Activated CD8-positive, alpha-beta memory T cell treated with anti-CD3 and anti-CD28 coated beads, Interleukin-2, amount 10 ng/mL, durations not matched to agents 7 days and 5 days (primary cell): ENCODE results near the gene CACNG7. TPM values are rescaled to one million over a fixed set of nuclear protein-coding genes. Genes with fewer than 3 reads are reported as not detected.

Source experiments
- ATAC-seq: fragments of 150-1000 bp; cut with Tn5 transposase; one replicate; pipeline ENCODE4 v1.10.0; 2021; ENCODE audit warnings: moderate library complexity
- CTCF ChIA-PET: fragments of 350-600 bp; sonication (Branson Sonifier 250); formaldehyde crosslinking; loops from one replicate; lab custom pipeline; 2021; ENCODE audit warnings: antibody characterized with exemption; lab: Charles Lee
- DNase-seq: peaks from one replicate; pipeline ENCODE4 v3.0.0-alpha.2; 2020
- H3K27ac Mint-ChIP-seq: one replicate; pipeline ENCODE4 v1.8.0; 2021; ENCODE audit warnings: mild to moderate bottlenecking, mixed read lengths
- H3K27me3 Mint-ChIP-seq: one replicate; pipeline ENCODE4 v1.8.0; 2021; ENCODE audit warnings: mixed read lengths
- H3K36me3 Mint-ChIP-seq: one replicate; pipeline ENCODE4 v1.8.0; 2021; ENCODE audit warnings: mild to moderate bottlenecking, mixed read lengths
- H3K4me1 Mint-ChIP-seq: one replicate; pipeline ENCODE4 v1.8.0; 2021; ENCODE audit warnings: mixed read lengths
- H3K4me3 Mint-ChIP-seq: one replicate; pipeline ENCODE4 v1.8.0; 2021; ENCODE audit warnings: mild to moderate bottlenecking, moderate library complexity, mixed read lengths
- H3K9me3 Mint-ChIP-seq: one replicate; pipeline ENCODE4 v1.8.0; 2022; ENCODE audit warnings: low read depth, mixed read lengths
- total RNA-seq, 2 experiments: library from RNA; stranded (reverse); gene quantifications; one replicate each; pipeline ENCODE4 v1.2.3, GENCODE V29; 2021

Gene CACNG7
- total RNA-seq, 2 experiments from 2014 or later: not detected

DNA sequence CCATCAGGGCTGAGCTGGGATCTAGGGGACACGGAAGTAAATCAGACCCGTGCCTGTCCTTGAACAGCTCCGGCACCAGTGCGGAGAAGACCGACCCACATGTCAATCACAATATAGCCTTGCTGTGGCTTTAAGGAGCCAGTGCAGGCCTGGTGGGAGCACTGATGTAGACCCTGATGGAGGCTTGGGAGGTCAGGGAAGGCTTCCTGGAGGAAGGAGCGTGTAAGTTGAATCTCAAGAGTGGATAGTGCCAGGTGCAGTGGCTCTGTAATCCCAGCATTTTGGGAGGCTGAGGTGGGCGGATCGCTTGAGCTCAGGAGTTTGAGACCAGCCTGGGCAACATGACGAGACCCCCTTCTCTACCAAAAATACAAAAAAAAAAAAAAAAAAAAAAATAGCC, 42.9 kb downstream of the CACNG7 start:
- CTCF ChIA-PET: interaction anchor here (1.0 kb wide), 1 partner anchor 23 kb away, joined by 3 read pairs; no protein-coding TSS in a partner anchor

DNA sequence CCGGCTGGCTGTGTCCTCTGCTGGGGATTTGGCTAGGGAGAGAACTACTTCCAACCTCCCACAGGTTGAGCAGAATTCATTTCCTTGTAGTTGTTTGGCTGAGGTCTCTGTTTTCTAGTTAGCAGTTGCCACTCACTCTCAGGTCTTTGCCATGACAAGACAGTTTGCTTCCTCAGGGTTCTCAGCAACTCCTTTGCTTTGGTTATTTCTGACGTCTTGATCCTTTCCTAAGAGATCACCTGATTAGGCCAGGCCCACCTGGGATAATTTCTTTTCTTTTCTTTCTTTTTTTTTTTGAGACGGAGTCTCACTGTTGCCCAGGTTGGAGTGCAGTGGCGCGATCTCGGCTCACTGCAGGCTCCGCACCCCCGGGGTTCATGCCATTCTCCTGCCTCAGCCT, 44.3 kb downstream of the CACNG7 start:
- ATAC-seq (no peak), DNase-seq (no peak)
- Mint-ChIP-seq H3K4me3 (no peak overlapping the region), H3K9me3 (no peaks in the 10 kb centered on the region), H3K27me3 (peaks cover 24% of the 10 kb centered on the region), H3K4me1 (no peaks in the 10 kb centered on the region), H3K27ac (no peak overlapping the region), H3K36me3 (no peaks in the 10 kb centered on the region)
- CTCF ChIA-PET: no interaction called here

More for the DNA sequence above, 42.9 kb downstream of the CACNG7 start:
- Mint-ChIP-seq H3K4me3 (no peak overlapping the region), H3K4me1 (no peaks in the 10 kb centered on the region), H3K27me3 (peaks cover 11% of the 10 kb centered on the region), H3K27ac (no peak overlapping the region), H3K9me3 (no peaks in the 10 kb centered on the region), H3K36me3 (no peaks in the 10 kb centered on the region)
- no peak for ATAC-seq
- DNase-seq: no peak

DNA sequence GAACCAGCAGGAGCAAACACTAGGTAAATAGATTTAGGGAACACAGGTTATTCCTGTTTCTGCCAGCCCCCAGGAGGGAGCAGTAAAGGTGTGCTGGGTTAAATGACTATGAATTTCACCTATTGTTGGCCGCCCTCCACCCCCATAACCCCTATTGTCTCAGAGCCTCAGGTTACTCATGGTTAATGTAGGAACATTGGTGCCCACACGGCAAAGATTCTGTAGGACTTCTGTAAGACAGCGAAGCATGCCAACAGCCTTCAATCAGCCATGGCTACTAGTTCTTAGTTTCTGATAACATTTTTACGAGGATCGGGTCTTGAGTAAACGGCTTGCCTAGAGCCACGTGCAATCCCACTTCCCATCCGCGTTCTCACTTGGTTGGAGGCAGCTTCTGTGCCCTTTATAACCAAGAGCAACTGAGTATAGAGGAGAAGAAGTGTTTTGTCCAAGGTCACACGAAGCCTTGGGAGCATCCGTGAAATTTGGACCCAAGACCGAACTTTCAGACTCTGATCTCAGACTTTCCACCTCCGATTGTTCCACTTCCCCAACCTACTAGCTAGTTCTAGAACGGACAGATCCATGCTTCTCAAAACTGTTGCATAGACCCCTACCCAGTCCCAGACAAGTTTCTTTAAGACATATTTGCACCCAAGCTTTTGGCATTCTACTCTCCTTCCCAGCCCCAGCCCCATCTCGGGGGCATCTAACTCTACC, 48.5 kb downstream of the CACNG7 start:
- Mint-ChIP-seq H3K4me3 (no peak overlapping the region), H3K4me1 (peaks cover 2% of the 10 kb centered on the region), H3K27ac (no peak overlapping the region), H3K9me3 (no peaks in the 10 kb centered on the region), H3K36me3 (peaks cover 2% of the 10 kb centered on the region), H3K27me3 (peaks cover 59% of the 10 kb centered on the region)
- ATAC-seq: no peak
- CTCF ChIA-PET: no interaction called here
- no peak for DNase-seq

DNA sequence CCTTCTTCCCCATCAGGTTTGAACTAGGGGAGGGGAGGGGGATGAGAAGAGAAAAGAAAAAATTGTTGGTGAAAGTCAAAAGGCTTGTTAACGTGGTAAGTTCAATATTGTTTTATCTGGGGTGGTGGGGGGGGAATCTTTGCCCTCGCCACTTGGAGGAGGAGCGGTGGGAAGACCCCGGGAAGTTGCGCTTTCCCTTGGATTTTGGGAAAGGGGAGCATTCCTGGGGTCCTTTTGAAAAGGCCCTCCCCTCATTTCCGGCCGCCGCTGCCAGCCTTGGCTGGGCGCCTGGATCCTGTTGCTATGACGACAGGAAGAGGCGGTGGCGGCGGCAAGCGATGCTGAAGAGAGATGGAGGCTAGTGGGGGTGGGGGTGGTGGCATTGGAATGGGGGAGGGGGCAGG, 49.1 kb downstream of the CACNG7 start:
- ATAC-seq: no peak
- CTCF ChIA-PET: no interaction called here
- H3K36me3 Mint-ChIP-seq: peaks cover 2% of the 10 kb centered on the region
- H3K27ac Mint-ChIP-seq: no peak overlapping the region
- DNase-seq: no peak
- no peak overlapping the region for H3K4me3 Mint-ChIP-seq
- peaks cover 2% of the 10 kb centered on the region for H3K4me1 Mint-ChIP-seq
- peaks cover 61% of the 10 kb centered on the region for H3K27me3 Mint-ChIP-seq
- H3K9me3 Mint-ChIP-seq: no peaks in the 10 kb centered on the region

DNA sequence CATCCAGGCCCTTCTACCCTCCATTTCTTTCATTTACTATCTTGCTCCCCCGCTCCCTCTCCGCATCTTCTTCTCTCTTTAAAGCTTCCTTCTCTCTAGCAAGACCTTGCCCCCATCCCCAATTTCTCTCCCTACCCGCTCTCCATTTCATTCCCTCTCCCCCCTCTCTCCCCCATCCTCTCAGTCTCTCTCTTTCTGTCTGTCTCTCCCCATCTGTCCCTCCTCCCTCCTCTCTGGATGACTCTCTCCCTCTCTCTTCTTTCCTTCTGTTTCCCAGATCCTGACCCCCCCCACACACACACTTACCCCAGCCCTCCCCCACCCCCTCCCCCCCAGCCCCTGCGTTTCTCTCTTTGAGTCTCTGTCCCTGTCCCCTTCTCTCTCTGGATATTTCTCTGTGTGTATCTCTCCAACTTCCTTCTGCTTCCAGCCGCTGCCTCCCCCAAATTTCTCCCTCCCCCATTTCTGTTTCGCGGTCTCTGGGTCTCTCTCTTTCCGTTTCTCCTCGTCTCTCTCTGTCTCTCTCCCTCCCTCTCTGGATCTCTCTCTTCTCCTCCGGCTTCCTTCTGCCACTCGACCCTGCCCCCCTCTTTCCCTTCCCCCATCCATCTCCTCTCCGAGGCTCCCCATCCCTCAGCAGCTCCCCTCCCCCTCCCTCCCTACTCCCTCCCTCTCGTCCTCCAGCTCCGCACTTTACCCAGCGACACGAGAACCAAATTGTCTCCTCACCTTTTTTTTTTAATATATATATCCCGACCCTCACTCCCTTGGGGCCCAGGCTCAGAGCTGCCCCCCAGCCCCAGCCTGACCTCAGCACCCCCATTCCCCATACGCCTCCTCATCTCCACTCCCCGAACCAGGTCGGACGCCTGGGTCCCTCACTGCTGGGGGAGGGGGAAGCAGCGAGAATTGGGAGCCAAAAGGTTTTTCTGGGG, 50.0 kb downstream of the CACNG7 start:
- H3K27ac Mint-ChIP-seq: no peak overlapping the region

DNA sequence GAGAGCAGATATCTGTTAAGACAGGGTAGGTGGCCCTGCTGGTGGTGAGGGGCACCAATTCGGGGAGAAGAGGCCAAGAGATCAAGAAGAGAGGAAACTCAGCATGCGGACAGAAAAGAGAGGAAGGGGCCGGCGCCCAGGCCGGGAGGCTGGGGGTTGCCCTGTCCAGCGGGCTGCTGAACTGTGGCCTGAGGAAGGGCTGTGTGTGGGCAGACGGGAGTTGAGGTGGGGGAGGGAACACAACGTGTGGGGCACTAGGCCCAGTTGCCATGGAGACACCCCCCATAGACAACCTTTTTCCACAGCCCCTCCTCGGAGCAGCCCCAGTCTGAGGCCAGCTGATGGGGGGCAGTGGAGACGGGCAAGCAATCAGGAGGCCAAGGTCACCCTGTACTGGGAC, 51.1 kb downstream of the CACNG7 start:
- peaks cover 2% of the 10 kb centered on the region for H3K36me3 Mint-ChIP-seq
- no peak overlapping the region for H3K4me3 Mint-ChIP-seq
- ATAC-seq (no peak), DNase-seq (no peak)
- H3K9me3 Mint-ChIP-seq: no peaks in the 10 kb centered on the region
- H3K4me1 Mint-ChIP-seq: peaks cover 2% of the 10 kb centered on the region
- CTCF ChIA-PET: interaction anchor here (0.6 kb wide), 1 partner anchor 16 kb away, joined by 4 read pairs; no protein-coding TSS in a partner anchor
- no peak overlapping the region for H3K27ac Mint-ChIP-seq
- peaks cover 75% of the 10 kb centered on the region for H3K27me3 Mint-ChIP-seq

More for the DNA sequence above, 50.0 kb downstream of the CACNG7 start:
- peaks cover 69% of the 10 kb centered on the region for H3K27me3 Mint-ChIP-seq
- CTCF ChIA-PET: no interaction called here
- peaks cover 2% of the 10 kb centered on the region for H3K36me3 Mint-ChIP-seq
- no peaks in the 10 kb centered on the region for H3K9me3 Mint-ChIP-seq
- DNase-seq (no peak), ATAC-seq (no peak)
- H3K4me1 Mint-ChIP-seq: peaks cover 2% of the 10 kb centered on the region
- no peak overlapping the region for H3K4me3 Mint-ChIP-seq

DNA sequence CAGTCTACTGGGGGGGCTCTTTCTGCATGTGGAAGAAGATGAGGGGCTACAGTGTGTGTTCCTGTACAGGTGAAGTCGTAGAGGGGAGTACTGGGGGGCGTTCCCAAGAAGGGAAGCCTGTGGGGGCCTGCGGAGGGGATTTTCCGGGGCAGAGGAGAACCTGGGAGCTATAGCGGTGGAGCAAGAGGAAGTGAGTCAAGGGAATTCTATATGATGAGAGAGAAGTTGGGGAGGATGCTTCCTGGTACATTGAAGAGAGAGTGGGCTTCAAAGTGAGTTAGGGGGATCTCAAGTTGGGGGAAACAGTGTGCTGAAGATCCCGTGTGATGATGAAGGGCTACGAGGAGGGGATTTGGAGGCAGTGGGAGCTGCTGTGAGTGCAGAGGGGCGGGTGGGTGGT, 51.8 kb downstream of the CACNG7 start:
- no peak for ATAC-seq
- peaks cover 2% of the 10 kb centered on the region for H3K36me3 Mint-ChIP-seq
- CTCF ChIA-PET: no interaction called here

DNA sequence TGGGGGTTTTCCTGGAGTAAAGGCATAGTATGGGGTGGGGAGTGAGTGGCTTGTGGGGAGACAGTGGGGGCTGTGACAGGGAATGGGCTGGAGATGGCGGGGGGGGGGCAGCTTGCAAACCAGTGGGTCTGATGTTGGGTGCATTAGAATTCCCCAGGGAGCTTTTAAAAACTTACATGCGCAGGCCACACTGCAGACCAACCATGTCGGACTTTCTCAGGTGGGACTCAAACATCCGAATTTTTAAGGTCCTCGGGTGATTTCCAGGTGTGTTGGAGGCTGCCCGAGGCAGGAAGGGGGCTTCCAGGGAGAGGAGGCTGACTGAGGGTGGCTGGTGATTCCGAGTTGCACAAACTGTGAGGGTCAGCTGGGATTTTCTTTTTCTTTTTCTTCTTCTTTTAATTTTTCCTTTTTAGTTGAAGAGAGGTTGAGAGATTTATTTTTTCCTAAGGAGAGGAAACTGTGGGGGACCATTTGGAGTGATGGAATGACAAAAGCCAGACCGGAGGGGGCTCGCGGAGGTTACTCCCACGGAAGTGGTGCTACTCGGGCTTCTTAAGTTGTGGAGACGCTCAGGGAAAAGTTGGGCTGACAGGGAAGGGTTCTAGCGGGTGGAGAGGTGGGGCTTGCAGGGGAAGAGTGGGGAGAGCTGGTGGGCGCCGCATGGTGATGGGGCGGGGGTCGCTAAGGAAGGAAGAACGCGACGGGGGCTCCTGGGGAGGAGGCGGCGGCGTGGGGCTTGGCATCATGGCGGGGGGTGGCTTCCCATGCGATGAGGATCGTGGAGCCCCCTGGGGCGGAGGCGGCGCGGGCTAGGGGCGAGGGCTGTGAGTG, 52.7 kb downstream of the CACNG7 start:
- Mint-ChIP-seq H3K36me3 (peaks cover 2% of the 10 kb centered on the region), H3K27me3 (peaks cover 72% of the 10 kb centered on the region), H3K9me3 (no peaks in the 10 kb centered on the region), H3K27ac (no peak overlapping the region), H3K4me3 (no peak overlapping the region), H3K4me1 (peaks cover 2% of the 10 kb centered on the region)
- ATAC-seq (no peak), DNase-seq (no peak)
- CTCF ChIA-PET: interaction anchor here (0.6 kb wide), 1 partner anchor 45 kb away, joined by 3 read pairs; no protein-coding TSS in a partner anchor

More for the DNA sequence above, 51.8 kb downstream of the CACNG7 start:
- Mint-ChIP-seq H3K27me3 (peaks cover 76% of the 10 kb centered on the region), H3K4me1 (peaks cover 2% of the 10 kb centered on the region), H3K27ac (no peak overlapping the region), H3K9me3 (no peaks in the 10 kb centered on the region), H3K4me3 (no peak overlapping the region)
- no peak for DNase-seq

DNA sequence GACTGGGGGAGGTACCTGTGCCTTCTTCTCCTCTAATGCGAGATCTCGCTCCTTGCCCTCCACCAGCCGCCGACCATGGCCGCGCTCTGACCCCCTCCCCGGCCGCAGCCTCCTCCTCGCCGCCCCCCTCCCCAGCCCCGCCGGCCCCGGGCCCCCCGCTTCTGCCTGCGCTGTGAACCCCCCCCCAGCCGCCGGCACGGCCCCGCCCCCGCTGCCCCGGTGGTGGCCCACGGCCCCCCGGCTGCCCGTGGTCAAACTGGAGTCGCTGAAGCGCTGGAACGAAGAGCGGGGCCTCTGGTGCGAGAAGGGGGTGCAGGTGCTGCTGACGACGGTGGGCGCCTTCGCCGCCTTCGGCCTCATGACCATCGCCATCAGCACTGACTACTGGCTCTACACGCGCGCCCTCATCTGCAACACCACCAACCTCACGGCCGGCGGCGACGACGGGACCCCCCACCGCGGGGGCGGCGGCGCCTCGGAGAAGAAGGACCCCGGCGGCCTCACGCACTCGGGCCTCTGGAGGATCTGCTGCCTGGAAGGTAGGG, 53.9 kb downstream of the CACNG7 start, which contains the start of gene CACNG8:
CACNG8 (plus strand) TSS at position 51 of the 545 bp plus-strand sequence.
- ATAC-seq (no peak), DNase-seq (no peak)
- H3K27me3 Mint-ChIP-seq: peaks cover 61% of the 10 kb centered on the region
- H3K4me3 Mint-ChIP-seq: no peak within 1 kb of the TSS
- no peak within 1 kb of the TSS for H3K27ac Mint-ChIP-seq
- peaks cover 2% of the 10 kb centered on the region for H3K36me3 Mint-ChIP-seq
- no peaks in the 10 kb centered on the region for H3K9me3 Mint-ChIP-seq
- H3K4me1 Mint-ChIP-seq: peaks cover 2% of the 10 kb centered on the region
- CTCF ChIA-PET: no interaction called here

DNA sequence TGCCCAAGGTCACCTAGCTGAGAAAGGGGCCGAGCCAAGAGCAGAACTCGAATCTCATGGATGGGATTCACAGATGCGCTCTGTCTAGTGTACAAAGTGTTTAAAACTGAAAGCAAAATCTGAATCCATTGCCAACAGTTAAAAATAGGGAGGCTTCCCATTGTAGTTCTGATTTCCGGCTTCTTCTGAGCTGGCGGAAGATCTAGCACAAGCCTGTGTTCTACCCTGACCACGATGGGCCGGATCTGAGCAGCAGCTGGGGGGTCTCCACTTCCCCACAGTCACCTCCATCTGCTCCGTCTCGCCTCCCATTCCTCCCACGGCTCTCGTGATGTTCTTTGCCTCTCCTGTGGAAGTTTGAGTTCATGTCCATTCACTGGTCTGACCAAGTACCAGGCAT, 56.0 kb downstream of the CACNG7 start:
- Mint-ChIP-seq H3K27me3 (peaks cover 43% of the 10 kb centered on the region), H3K4me1 (no peaks in the 10 kb centered on the region), H3K9me3 (no peaks in the 10 kb centered on the region), H3K36me3 (no peaks in the 10 kb centered on the region), H3K27ac (no peak overlapping the region), H3K4me3 (no peak overlapping the region)
- no peak for DNase-seq
- ATAC-seq: no peak
- CTCF ChIA-PET: no interaction called here

DNA sequence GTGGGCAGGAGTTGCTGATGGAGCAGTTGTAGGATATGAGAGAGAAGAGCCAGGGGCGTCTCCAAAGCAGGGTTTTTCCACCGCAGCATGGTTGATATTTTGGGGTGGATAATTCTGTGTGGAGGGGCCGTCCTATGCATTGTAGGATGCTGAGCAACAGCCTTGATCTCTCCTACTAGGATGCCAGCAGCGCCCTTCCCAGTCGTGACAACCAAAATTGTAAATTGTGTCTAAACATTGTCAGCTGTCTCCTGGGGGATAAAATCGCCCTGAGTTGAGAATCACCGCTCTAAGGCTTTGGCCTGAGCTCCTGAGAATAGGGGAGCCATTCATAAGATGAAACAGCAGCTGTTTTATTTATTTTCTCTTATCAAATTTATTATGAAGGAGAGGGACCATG, 57.9 kb downstream of the CACNG7 start:
- H3K9me3 Mint-ChIP-seq: no peaks in the 10 kb centered on the region
- no peak overlapping the region for H3K4me3 Mint-ChIP-seq
- no peak for ATAC-seq
- H3K27ac Mint-ChIP-seq: no peak overlapping the region
- H3K27me3 Mint-ChIP-seq: peaks cover 26% of the 10 kb centered on the region
- no peaks in the 10 kb centered on the region for H3K36me3 Mint-ChIP-seq
- CTCF ChIA-PET: no interaction called here
- no peak for DNase-seq
- no peaks in the 10 kb centered on the region for H3K4me1 Mint-ChIP-seq

DNA sequence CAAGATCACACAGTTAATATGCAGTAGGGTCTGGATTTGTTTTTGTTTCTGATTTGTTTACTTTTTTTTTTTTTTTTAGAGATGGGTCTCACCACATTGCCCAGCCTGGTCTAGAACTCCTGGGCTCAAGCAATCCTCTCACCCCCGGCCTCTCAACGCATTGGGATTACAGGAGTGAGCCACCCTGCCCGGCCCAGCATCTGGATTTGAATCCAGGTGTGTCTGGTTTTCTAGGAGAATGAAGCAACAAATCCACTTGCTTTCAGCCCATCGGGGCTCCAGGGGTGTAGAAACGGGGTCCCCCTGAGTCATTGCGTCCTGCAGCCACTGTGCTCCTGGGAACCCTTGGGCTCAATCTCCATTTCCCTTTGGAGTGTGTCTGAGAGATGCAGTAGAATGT, 60.3 kb downstream of the CACNG7 start:
- Mint-ChIP-seq H3K4me1 (no peaks in the 10 kb centered on the region), H3K4me3 (no peak overlapping the region), H3K27me3 (peaks cover 11% of the 10 kb centered on the region), H3K36me3 (no peaks in the 10 kb centered on the region), H3K9me3 (no peaks in the 10 kb centered on the region), H3K27ac (no peak overlapping the region)
- ATAC-seq (no peak), DNase-seq (no peak)
- CTCF ChIA-PET: no interaction called here

DNA sequence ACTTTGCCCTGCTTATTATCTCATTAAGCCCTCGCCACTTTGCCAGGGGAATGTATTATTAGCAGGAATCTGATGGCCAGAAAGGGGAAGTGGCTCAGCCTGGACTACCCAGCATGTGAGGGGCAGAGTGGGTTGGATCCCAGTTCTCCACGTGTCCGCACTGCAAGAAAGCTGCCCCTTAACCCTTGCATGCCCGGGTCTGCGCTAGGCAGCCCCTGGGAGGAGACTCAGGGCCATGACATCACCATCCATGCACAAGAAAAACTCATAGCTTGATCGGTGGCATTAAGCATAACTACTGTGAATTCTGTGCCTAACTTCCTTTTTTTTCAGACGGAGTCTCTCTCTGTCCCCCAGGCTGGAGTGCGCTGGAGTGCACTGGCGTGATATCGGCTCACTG, 62.6 kb downstream of the CACNG7 start:
- no peak overlapping the region for H3K27ac Mint-ChIP-seq
- no peak for DNase-seq
- CTCF ChIA-PET: no interaction called here
- H3K27me3 Mint-ChIP-seq: no peaks in the 10 kb centered on the region
- no peak overlapping the region for H3K4me3 Mint-ChIP-seq
- ATAC-seq: no peak
- H3K9me3 Mint-ChIP-seq: no peaks in the 10 kb centered on the region
- no peaks in the 10 kb centered on the region for H3K4me1 Mint-ChIP-seq
- H3K36me3 Mint-ChIP-seq: no peaks in the 10 kb centered on the region
